Hair follicular keratinocyte (primary cell): ENCODE data around the gene SPRR4. TPM values are rescaled to one million over a fixed set of nuclear protein-coding genes. Genes with fewer than 3 reads are reported as not detected.

ENCODE experiments used
- total RNA-seq: library from RNA; depleted of rRNA; stranded (reverse); fragments of >200 nt; gene quantifications from 2 replicates; pipeline ENCODE4 v1.2.3, GENCODE V29; 2015

Gene SPRR4, protein sequence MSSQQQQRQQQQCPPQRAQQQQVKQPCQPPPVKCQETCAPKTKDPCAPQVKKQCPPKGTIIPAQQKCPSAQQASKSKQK
- not detected in 2 replicates for total RNA-seq

DNA sequence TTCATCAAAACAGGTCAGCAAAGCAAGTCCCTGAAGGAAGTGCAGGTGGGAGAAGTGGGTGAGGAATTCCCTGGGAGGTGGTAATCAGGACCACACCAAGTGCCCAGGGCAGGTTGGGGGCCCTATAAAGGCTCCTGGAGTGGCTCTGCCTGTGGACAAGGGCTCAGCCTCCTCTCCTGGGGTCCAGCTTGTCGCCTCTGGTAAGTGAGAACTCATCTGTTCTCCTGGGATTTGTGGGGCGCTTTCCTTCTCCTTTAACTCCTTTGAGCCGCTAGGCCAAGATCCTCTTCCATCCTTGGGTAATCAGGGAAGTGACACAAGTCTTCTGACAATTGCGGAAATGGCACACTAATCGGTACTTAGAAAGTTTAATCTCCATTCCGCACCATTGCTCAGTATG lies at the start of gene SPRR4:
Gene SPRR4, plus strand, starts transcription at position 154 of the 400 bp plus-strand sequence. CDS start 1,243 bp downstream, outside the sequence.

DNA sequence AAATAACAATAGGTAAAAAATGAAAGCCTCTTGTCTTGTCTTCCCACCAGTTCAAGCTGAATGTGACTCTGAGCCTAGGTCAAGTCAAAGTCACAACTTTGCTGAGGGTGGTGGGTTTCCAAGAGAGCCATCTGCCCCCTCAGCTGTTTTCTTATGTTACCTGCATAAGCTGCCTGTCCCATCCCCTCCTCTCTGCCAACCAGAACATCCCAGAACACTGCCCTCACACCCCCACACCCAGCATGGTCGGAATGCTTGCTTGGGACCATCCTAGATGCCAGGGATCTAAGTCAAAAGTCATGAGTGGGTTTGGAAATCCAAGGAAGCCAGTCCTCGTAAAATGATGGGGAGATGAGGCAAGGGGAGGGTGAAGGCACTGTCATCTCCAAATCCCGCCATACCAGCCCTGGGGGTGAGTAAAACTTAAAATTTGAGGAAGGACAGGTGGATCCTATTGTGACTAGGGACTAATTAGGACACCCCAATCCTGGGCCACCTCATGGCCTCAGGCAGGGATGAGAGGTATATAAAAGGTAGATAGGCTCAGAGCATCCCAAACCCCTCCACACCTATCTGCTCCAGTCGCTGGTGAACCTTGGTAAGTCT lies 23.7 kb upstream of the SPRR4 start, which contains the start of gene SPRR5:
Gene SPRR5, plus strand, starts transcription at position 556 of the 606 bp plus-strand sequence. CDS start 1,349 bp downstream, outside the sequence.

DNA sequence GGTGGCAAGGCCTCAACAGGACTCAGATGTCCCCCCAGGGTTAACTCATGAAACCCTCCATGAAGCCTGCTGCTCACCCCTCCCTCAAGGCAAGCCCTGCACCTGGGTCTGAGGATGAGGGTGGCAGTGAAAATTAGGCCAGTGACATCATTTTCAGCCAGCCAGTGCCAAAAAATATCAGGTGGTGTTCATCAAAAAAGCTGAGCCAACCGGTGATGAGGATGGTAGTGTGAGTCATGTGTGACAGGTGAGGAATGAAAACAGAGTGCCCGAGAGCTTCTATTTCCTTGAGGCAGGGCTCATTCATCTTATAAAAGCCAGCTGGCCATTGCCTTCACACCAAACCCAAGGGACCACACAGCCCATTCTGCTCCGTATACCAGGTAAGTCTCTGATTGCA lies 13.3 kb downstream of the SPRR4 start, which contains the start of gene SPRR1A:
Gene SPRR1A, plus strand, starts transcription at position 339 of the 400 bp plus-strand sequence. CDS start 1,150 bp downstream, outside the sequence.

DNA sequence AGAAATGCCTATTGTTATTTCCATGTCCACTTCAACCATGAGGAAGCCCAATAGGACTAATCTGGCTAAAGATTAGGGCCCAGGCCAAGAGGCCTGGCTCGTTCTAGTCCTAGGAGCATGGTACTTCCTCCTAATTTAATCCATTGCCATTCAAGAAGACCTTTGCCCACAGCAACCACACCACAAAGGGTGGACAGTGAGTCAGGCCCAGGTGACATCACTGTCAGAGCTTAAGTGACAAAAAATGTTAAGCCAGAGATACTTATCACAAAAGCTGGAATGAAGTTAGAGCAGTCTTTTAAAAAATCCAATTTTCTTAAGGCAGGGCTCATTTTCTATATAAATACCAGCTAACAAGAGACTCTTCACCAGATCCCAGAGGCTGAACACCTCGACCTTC lies 30.9 kb downstream of the SPRR4 start, which contains the start of gene SPRR3:
Gene SPRR3, plus strand, starts transcription at position 368 of the 400 bp plus-strand sequence. CDS start 1,272 bp downstream, outside the sequence.

Other genes with a start within 250 kb of the SPRR4 start
- 0.04 TPM in 1 of 2 replicates, not detected in the other for gene KPRP, start 212.6 kb upstream of the SPRR4 start, total RNA-seq
- not detected in 2 replicates for gene LCE1F, start 195.5 kb upstream of the SPRR4 start, total RNA-seq
- gene LCE1E, start 184.4 kb upstream of the SPRR4 start, total RNA-seq, result 0.91 TPM in 1 of 2 replicates, not detected in the other
- gene LCE1D, start 173.9 kb upstream of the SPRR4 start, total RNA-seq, result not detected in 2 replicates
- 1.1 and 9.9 TPM in 2 replicates for gene LCE1C, start 164.0 kb upstream of the SPRR4 start, total RNA-seq
- 0.11 TPM in 1 of 2 replicates, not detected in the other for gene LCE1B, start 158.7 kb upstream of the SPRR4 start, total RNA-seq
- 2.9 TPM in 1 of 2 replicates, not detected in the other for gene LCE1A, start 143.2 kb upstream of the SPRR4 start, total RNA-seq
- not detected in 2 replicates for gene LCE6A, start 127.8 kb upstream of the SPRR4 start, total RNA-seq
- not detected in 2 replicates for gene LCE7A, start 110.7 kb upstream of the SPRR4 start, total RNA-seq
- gene SMCP, start 92.3 kb upstream of the SPRR4 start, total RNA-seq, result not detected in 2 replicates
- 5.2 and 10.2 TPM in 2 replicates for gene IVL, start 62.1 kb upstream of the SPRR4 start, total RNA-seq
- gene SPRR5, start 23.4 kb upstream of the SPRR4 start, total RNA-seq, result 0.31 TPM in 1 of 2 replicates, not detected in the other
- gene SPRR1A, start 13.4 kb downstream of the SPRR4 start, total RNA-seq, result not detected in 2 replicates
- 0.61 and 0.70 TPM in 2 replicates for gene SPRR3, start 31.1 kb downstream of the SPRR4 start, total RNA-seq
- 31.1 and 43.3 TPM in 2 replicates for gene SPRR1B, start 60.6 kb downstream of the SPRR4 start, total RNA-seq
- gene SPRR2D, start 70.5 kb downstream of the SPRR4 start, total RNA-seq, result 1.1 and 1.2 TPM in 2 replicates
- gene SPRR2A, start 86.9 kb downstream of the SPRR4 start, total RNA-seq, result 0.39 and 0.87 TPM in 2 replicates
- gene SPRR2B, start 101.0 kb downstream of the SPRR4 start, total RNA-seq, result not detected in 2 replicates
- 1.1 TPM in 1 of 2 replicates, not detected in the other for gene SPRR2E, start 123.9 kb downstream of the SPRR4 start, total RNA-seq
- not detected in 2 replicates for gene SPRR2F, start 142.9 kb downstream of the SPRR4 start, total RNA-seq
- gene SPRR2G, start 180.2 kb downstream of the SPRR4 start, total RNA-seq, result not detected in 2 replicates
- not detected in 2 replicates for gene LELP1, start 232.8 kb downstream of the SPRR4 start, total RNA-seq
- gene PRR9, start 246.9 kb downstream of the SPRR4 start, total RNA-seq, result not detected in 2 replicates